HepG2 (cell line): ENCODE data around the gene RNPC3. TPM values are rescaled to one million over a fixed set of nuclear protein-coding genes. Genes with fewer than 3 reads are reported as not detected.

Source experiments
- ARID5B ChIP-seq: IDR thresholded peaks from 2 replicates; pipeline ENCODE4 v1.4.0; 2020; ENCODE audit warnings: mild to moderate bottlenecking, missing genetic modification reagents
- EEA1 ChIP-seq: sonication (generic); formaldehyde crosslinking; IDR thresholded peaks from 2 replicates; pipeline ENCODE4 v1.5.1; 2020; ENCODE audit warnings: mild to moderate bottlenecking, missing genetic modification reagents, borderline replicate concordance
- KDM3A ChIP-seq: IDR thresholded peaks from 2 replicates; pipeline ENCODE4 v1.6.1; 2018; ENCODE audit warnings: low read depth, missing compliant biosample characterization
- KMT2A ChIP-seq: sonication (generic); formaldehyde crosslinking; IDR thresholded peaks from 2 replicates; pipeline ENCODE4 v1.4.0; 2020; ENCODE audit warnings: missing genetic modification reagents
- MAF1 ChIP-seq: sonication (generic); formaldehyde crosslinking; IDR thresholded peaks from 2 replicates; pipeline ENCODE4 v1.5.0; 2020; ENCODE audit warnings: missing genetic modification reagents, borderline replicate concordance
- MAZ ChIP-seq, 2 experiments: sonication (generic) in 1 of 2; formaldehyde crosslinking in 1 of 2; IDR thresholded peaks; 2 replicates each; pipeline versions ENCODE4 v1.5.0 to v1.6.1; 2012 to 2020; ENCODE audit warnings: low read depth in 2 of 2, mild to moderate bottlenecking in 2 of 2, borderline replicate concordance in 1 of 2, improper control_type of control experiment in 1 of 2, low read length in 1 of 2, missing genetic modification reagents in 1 of 2, moderate library complexity in 1 of 2
- MED1 ChIP-seq: sonication (generic); formaldehyde crosslinking; IDR thresholded peaks from 2 replicates; pipeline ENCODE4 v1.4.0; 2020; ENCODE audit warnings: missing genetic modification reagents
- NR2C2 ChIP-seq: sonication (generic); formaldehyde crosslinking; IDR thresholded peaks from 2 replicates; pipeline ENCODE4 v1.4.0; 2020; ENCODE audit warnings: missing genetic modification reagents, mild to moderate bottlenecking, moderate library complexity, borderline replicate concordance
- NR3C1 ChIP-seq: sonication (generic); formaldehyde crosslinking; IDR thresholded peaks from 2 replicates; pipeline ENCODE4 v1.4.0; 2020; ENCODE audit warnings: missing genetic modification reagents
- RBM39 ChIP-seq: fragments of 200-400 bp; formaldehyde crosslinking; IDR thresholded peaks from one replicate; pipeline ENCODE4 v1.6.1; 2018; ENCODE audit warnings: antibody characterized with exemption, mild to moderate bottlenecking, low read depth, low read length; ENCODE audit not compliant: poor library complexity, severe bottlenecking
- REL ChIP-seq: sonication (generic); formaldehyde crosslinking; conservative IDR thresholded peaks from 2 replicates; pipeline ENCODE4 v1.8.0; 2022; ENCODE audit warnings: mild to moderate bottlenecking, missing genetic modification reagents, moderate library complexity
- RFX1 ChIP-seq: fragments of 450-650 bp; IDR thresholded peaks from 2 replicates; pipeline ENCODE4 v1.6.1; 2017
- RXRA ChIP-seq: sonication (generic); formaldehyde crosslinking; IDR thresholded peaks from 2 replicates; pipeline ENCODE4 v1.5.1; 2020; ENCODE audit warnings: missing genetic modification reagents
- SALL1 ChIP-seq: sonication (generic); formaldehyde crosslinking; IDR thresholded peaks from 2 replicates; pipeline ENCODE4 v1.8.0; 2022; ENCODE audit warnings: mild to moderate bottlenecking, missing genetic modification reagents
- TCF12 ChIP-seq, 2 experiments: fragments of 450-650 bp in 1 of 2; sonication (generic) in 1 of 2; formaldehyde crosslinking in 1 of 2; IDR thresholded peaks; 2 replicates each; pipeline versions ENCODE4 v1.6.1 to v1.8.0; 2017 to 2022; ENCODE audit warnings: antibody characterized with exemption in 1 of 2, mild to moderate bottlenecking in 1 of 2, missing genetic modification reagents in 1 of 2, moderate library complexity in 1 of 2
- TOPORS ChIP-seq: sonication (generic); formaldehyde crosslinking; IDR thresholded peaks from 2 replicates; pipeline ENCODE4 v1.8.0; 2023; ENCODE audit warnings: mild to moderate bottlenecking, missing genetic modification reagents
- YEATS2 ChIP-seq: sonication (generic); formaldehyde crosslinking; IDR thresholded peaks from 2 replicates; pipeline ENCODE4 v1.4.0; 2020; ENCODE audit warnings: missing genetic modification reagents, borderline replicate concordance
- ZNF232 ChIP-seq: sonication (generic); formaldehyde crosslinking; IDR thresholded peaks from 2 replicates; pipeline ENCODE4 v1.4.0; 2020; ENCODE audit warnings: missing genetic modification reagents, borderline replicate concordance
- ZNF235 ChIP-seq: sonication (generic); formaldehyde crosslinking; IDR thresholded peaks from 2 replicates; pipeline ENCODE4 v1.8.1; 2023; ENCODE audit warnings: mild to moderate bottlenecking, missing genetic modification reagents, borderline replicate concordance
- ZNF251 ChIP-seq: sonication (generic); formaldehyde crosslinking; IDR thresholded peaks from 2 replicates; pipeline ENCODE4 v1.9.0; 2021; ENCODE audit warnings: mild to moderate bottlenecking, missing genetic modification reagents
- ZNF33A ChIP-seq: sonication (generic); formaldehyde crosslinking; IDR thresholded peaks from 2 replicates; pipeline ENCODE4 v1.5.1; 2020; ENCODE audit warnings: missing genetic modification reagents, mild to moderate bottlenecking, moderate library complexity, borderline replicate concordance
- ZNF546 ChIP-seq: sonication (generic); formaldehyde crosslinking; conservative IDR thresholded peaks from 2 replicates; pipeline ENCODE4 v1.8.1; 2023; ENCODE audit warnings: mild to moderate bottlenecking, missing genetic modification reagents
- ZNF570 ChIP-seq: sonication (generic); formaldehyde crosslinking; IDR thresholded peaks from 2 replicates; pipeline ENCODE4 v1.4.0; 2020; ENCODE audit warnings: mild to moderate bottlenecking, missing genetic modification reagents, borderline replicate concordance
- ZSCAN22 ChIP-seq: sonication (generic); formaldehyde crosslinking; IDR thresholded peaks from 2 replicates; pipeline ENCODE4 v1.4.0; 2020; ENCODE audit warnings: mild to moderate bottlenecking, missing genetic modification reagents
- polyA plus RNA-seq, 8 experiments: library from polyadenylated mRNA; depleted of rRNA in 3 of 8; stranded (reverse) in 7 of 8; unstranded in 1 of 8; fragments of >200 nt; fragmentation: Illumina TruSeq in 4 of 8; extraction: Trizol in 4 of 8; gene quantifications; 2 replicates each; pipeline versions ENCODE4 v1.2.1 to v1.2.3, GENCODE V29; 2011 to 2016; ENCODE audit warnings: low read depth in 4 of 8, missing spikeins in 1 of 8, mixed read lengths in 1 of 8; ENCODE audit not compliant: insufficient read depth in 1 of 8
- total RNA-seq, 5 experiments: library from RNA; depleted of rRNA; stranded (reverse); fragments of >200 nt; fragmentation: Illumina TruSeq; extraction: Trizol; gene quantifications; 2 replicates each; pipeline ENCODE4 v1.2.3, GENCODE V29; 2016; ENCODE audit warnings: low read depth in 1 of 5
- TF ChIP-seq, protein P1 (sequence below): sonication (generic); formaldehyde crosslinking; IDR thresholded peaks from 2 replicates; pipeline ENCODE4 v1.8.0; 2022; ENCODE audit warnings: missing genetic modification reagents, mild to moderate bottlenecking, borderline replicate concordance

Gene RNPC3
- total and polyA plus RNA-seq, 2 of the 13 experiments (the other 11 are each of a cell fraction or from before 2014, with no cell fraction given), result 9.1 to 22.1 TPM

DNA sequence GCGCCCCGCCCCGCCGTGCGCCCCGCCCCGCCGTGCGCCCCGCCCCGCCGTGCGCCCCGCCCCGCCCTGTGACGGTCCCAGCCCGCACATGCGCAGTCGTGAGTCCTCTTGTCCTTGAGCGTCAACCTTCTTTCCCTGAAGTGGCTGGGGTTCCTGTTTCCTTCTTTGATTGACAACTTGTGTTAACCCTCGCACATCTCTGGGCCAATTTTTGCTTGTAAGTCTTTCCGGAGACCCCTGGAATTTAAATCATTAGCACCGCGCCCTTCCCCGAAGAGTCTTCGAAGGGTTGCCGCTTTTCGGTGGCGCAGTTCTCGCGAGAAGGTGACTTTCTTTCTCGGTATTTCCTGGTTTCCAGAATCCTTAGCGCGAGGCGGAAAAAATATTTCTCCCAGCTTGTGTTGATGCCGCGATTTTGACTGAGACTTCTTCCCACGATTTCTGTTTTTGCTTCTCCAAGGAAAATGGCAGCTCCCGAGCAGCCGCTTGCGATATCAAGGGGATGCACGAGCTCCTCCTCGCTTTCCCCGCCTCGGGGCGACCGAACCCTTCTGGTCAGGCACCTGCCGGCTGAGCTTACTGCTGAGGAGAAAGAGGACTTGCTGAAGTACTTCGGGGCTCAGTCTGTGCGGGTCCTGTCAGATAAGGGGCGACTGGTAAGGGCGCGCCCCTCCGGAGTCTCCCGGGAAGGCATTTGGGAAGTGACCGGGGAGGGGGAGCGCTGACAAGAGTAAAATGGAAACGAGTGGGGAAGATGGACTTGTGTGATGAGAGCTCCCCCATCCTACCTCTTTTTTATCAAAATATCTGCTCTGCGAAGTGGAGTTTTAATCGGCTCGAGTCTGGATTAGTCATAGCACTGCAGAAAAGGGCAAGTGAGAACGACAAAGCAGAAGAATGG is at the start of gene RNPC3 (continued):
- TF ChIP-seq TCF12 (IDR thresholded peaks at IDR 0.05) (no peak), TCF12 (CRISPR knock-in tag; IDR thresholded peaks at IDR 0.05) (no peak), SALL1 (CRISPR knock-in tag) (peak; percentile 55; the same call in 1 of the 2 replicates), ZNF570 (CRISPR knock-in tag) (no peak), MED1 (CRISPR knock-in tag) (no peak), ZNF33A (CRISPR knock-in tag) (0 out of 2 replicates have a peak, but pooled peaks have one; percentile 64), NR3C1 (no peak), EEA1 (no peak), MAZ (IDR thresholded peaks at IDR 0.05; ENCODE audit: borderline replicate concordance, low read depth, low read length) (no peak), MAZ (CRISPR knock-in tag; IDR thresholded peaks at IDR 0.05; ENCODE audit: low read depth) (0 out of 2 replicates have a peak, but pooled peaks have one; percentile 48), KMT2A (CRISPR knock-in tag) (peak; percentile 76; the same call in 1 of the 2 replicates), ZNF251 (CRISPR knock-in tag) (no peak), ZNF546 (CRISPR knock-in tag) (no peak), ZNF235 (CRISPR knock-in tag) (no peak), ZNF232 (CRISPR knock-in tag) (no peak), KDM3A (CRISPR knock-in tag) (no peak), RXRA (CRISPR knock-in tag) (no peak), TOPORS (CRISPR knock-in tag) (no peak), ARID5B (no peak), REL (CRISPR knock-in tag) (no peak), RFX1 (no peak), ZSCAN22 (CRISPR knock-in tag) (no peak), YEATS2 (CRISPR knock-in tag) (peak; percentile 91), MAF1 (no peak), NR2C2 (CRISPR knock-in tag) (no peak), RBM39 (peak; percentile 32)
- TF ChIP-seq, protein P1, sequence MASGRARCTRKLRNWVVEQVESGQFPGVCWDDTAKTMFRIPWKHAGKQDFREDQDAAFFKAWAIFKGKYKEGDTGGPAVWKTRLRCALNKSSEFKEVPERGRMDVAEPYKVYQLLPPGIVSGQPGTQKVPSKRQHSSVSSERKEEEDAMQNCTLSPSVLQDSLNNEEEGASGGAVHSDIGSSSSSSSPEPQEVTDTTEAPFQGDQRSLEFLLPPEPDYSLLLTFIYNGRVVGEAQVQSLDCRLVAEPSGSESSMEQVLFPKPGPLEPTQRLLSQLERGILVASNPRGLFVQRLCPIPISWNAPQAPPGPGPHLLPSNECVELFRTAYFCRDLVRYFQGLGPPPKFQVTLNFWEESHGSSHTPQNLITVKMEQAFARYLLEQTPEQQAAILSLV (CRISPR knock-in tag), result no peak
